Measurements from ENCODE around the gene ADAMTS9. TPM values are rescaled to one million over a fixed set of nuclear protein-coding genes. Genes with fewer than 3 reads are reported as not detected.

The ADAMTS9 gene
- total and polyA plus RNA-seq, 9 of the 15 experiments (the other 6 are each of a cell fraction or from before 2014, with no cell fraction given), result 0.05 to 0.32 (median 0.13) TPM; not detected in 2

DNA sequence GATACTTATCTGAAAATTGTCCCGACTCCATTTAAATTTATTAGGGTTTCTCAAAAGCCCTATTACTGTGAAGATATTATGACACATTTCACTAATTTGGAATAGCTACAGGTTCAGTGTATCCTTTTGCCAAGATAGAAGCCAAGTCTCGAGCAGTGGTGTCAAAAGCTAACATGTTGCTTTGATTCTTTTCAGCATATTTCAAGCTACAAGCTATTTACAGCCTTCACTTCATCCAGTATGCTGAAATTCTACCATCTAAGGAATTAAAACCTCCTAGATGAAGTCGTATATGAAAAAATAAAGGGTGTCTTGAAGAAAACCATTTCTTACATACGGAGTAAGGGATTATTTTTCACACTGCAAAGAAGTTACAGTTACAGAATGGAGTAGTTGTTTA, 31.2 kb upstream of the ADAMTS9 start (continued):
- TF ChIP-seq CHD7 (IDR thresholded peaks at IDR 0.05; ENCODE audit: low read depth, low read length), result no peak
- TF ChIP-seq ZNF583 (CRISPR knock-in tag; IDR thresholded peaks at IDR 0.05), result no peak
- TF ChIP-seq ZNF75A (CRISPR knock-in tag; IDR thresholded peaks at IDR 0.05), result no peak
- no peak for TF ChIP-seq NFIX (CRISPR knock-in tag; IDR thresholded peaks at IDR 0.05; ENCODE audit: low read depth)
- TF ChIP-seq GABPB1 (CRISPR knock-in tag; IDR thresholded peaks at IDR 0.05), result no peak

Data from K562 (cell line).